Vagina (tissue), 2 donors: Measurements from ENCODE around the gene RHOG. TPM values are rescaled to one million over a fixed set of nuclear protein-coding genes. Genes with fewer than 3 reads are reported as not detected.
"Not testable (repeated sequence)": the region's sequence is repeated elsewhere in the genome, so short reads cannot be mapped to it uniquely, and the experiment has no call there.

Experiments
- DNase-seq, 2 donors: peaks; one replicate each; pipeline ENCODE4 v3.0.0-alpha.2; 2017; ENCODE audit errors: extremely low spot score in 2 of 2
- H3K27ac ChIP-seq: fragments of 200-600 bp; sonication (generic); one replicate; pipeline ENCODE4 v1.5.1; 2019
- H3K27me3 ChIP-seq: fragments of 200-600 bp; sonication (generic); one replicate; pipeline ENCODE4 v1.5.1; 2019
- H3K36me3 ChIP-seq, 2 donors: fragments of 200-600 bp; sonication (generic); one replicate each; pipeline ENCODE4 v1.5.1; 2017 to 2019
- H3K4me1 ChIP-seq: fragments of 200-600 bp; sonication (generic); one replicate; pipeline ENCODE4 v1.5.1; 2019
- H3K4me3 ChIP-seq, 2 donors: fragments of 200-600 bp; sonication (generic); 1 replicate in 1 of 2; 2 replicates in 1 of 2; pipeline ENCODE4 v1.5.1; 2016 to 2019
- H3K9me3 ChIP-seq: fragments of 200-600 bp; sonication (generic); one replicate; pipeline ENCODE4 v1.5.1; 2019
- CTCF ChIP-seq, 3 experiments: fragments of 450-650 bp in 2 of 3; fragments of 200-600 bp in 1 of 3; sonication (generic) in 1 of 3; IDR thresholded peaks; one replicate each; pipeline ENCODE4 v1.5.1; 2017 to 2019; ENCODE audit warnings: antibody characterized with exemption in 3 of 3, mild to moderate bottlenecking in 2 of 3, moderate library complexity in 2 of 3
- POLR2A ChIP-seq, 2 donors: fragments of 450-650 bp; IDR thresholded peaks; one replicate each; pipeline ENCODE4 v1.6.1; 2017; ENCODE audit warnings: antibody characterized with exemption in 2 of 2, mild to moderate bottlenecking in 2 of 2, moderate library complexity in 2 of 2
- POLR2AphosphoS5 ChIP-seq, 2 donors: sonication (generic); formaldehyde crosslinking; IDR thresholded peaks; one replicate each; pipeline ENCODE4 v1.9.0; 2017; ENCODE audit warnings: antibody characterized with exemption in 2 of 2, mild to moderate bottlenecking in 2 of 2, low read depth in 1 of 2; ENCODE audit not compliant: insufficient read depth in 1 of 2
- intact Hi-C: fragments of 100-400 bp; cut with DNase I; formaldehyde crosslinking; loops from one replicate; pipeline ENCODE4 v1.15.1; 2023
- total RNA-seq: library from RNA; depleted of rRNA; stranded (reverse); fragments of >200 nt; gene quantifications from one replicate; pipeline ENCODE4 v1.2.3, GENCODE V29; 2016

Gene RHOG
- total RNA-seq, 1 donor from 2014 or later = 107 TPM

GRCh38 chr11:3822312-3822711 lies 18.4 kb downstream of the RHOG start:
- Histone ChIP-seq H3K4me3 (no peak overlapping the region), H3K27me3 (no peaks in the 10 kb centered on the region), H3K36me3 (peaks cover 0 to 13% of the 10 kb centered on the region in 2 donors), H3K27ac (no peak overlapping the region), H3K4me1 (peaks cover 6% of the 10 kb centered on the region), H3K9me3 (no peaks in the 10 kb centered on the region)
- TF ChIP-seq POLR2AphosphoS5 (IDR thresholded peaks at IDR 0.05; ENCODE audit: insufficient read depth in 1 of 2, low read depth in 1 of 2) (no peak), POLR2A (IDR thresholded peaks at IDR 0.05) (no peak), CTCF (IDR thresholded peaks at IDR 0.05) (no peak)
- intact Hi-C loops = no loop called here
- DNase-seq = no peak

- intact Hi-C loops = no loop called here
- Histone ChIP-seq H3K27ac (no peak overlapping the region), H3K27me3 (no peaks in the 10 kb centered on the region), H3K36me3 (peaks cover 0 to 10% of the 10 kb centered on the region in 2 donors), H3K4me3 (no peak overlapping the region), H3K4me1 (peaks cover 6% of the 10 kb centered on the region), H3K9me3 (no peaks in the 10 kb centered on the region)
- no peak for TF ChIP-seq POLR2AphosphoS5 (IDR thresholded peaks at IDR 0.05; ENCODE audit: insufficient read depth in 1 of 2, low read depth in 1 of 2)
- TF ChIP-seq POLR2A (IDR thresholded peaks at IDR 0.05) = no peak
- no peak for TF ChIP-seq CTCF (IDR thresholded peaks at IDR 0.05)
- DNase-seq = no peak
These were observed 19.8 kb downstream of the RHOG start for GRCh38 chr11:3820971-3821370.

- no peaks in the 10 kb centered on the region for H3K4me1 ChIP-seq
- DNase-seq = no peak
- H3K27me3 ChIP-seq = no peaks in the 10 kb centered on the region
- H3K9me3 ChIP-seq = no peaks in the 10 kb centered on the region
- intact Hi-C loops = no loop called here
- H3K4me3 ChIP-seq = no peak overlapping the region
- TF ChIP-seq POLR2A (IDR thresholded peaks at IDR 0.05) (no peak), POLR2AphosphoS5 (IDR thresholded peaks at IDR 0.05; ENCODE audit: insufficient read depth in 1 of 2, low read depth in 1 of 2) (no peak), CTCF (IDR thresholded peaks at IDR 0.05) (no peak)
- no peaks in the 10 kb centered on the region for H3K36me3 ChIP-seq
- no peak overlapping the region for H3K27ac ChIP-seq
These were observed 23.5 kb downstream of the RHOG start for GRCh38 chr11:3817181-3817800.

- no peaks in the 10 kb centered on the region for H3K4me1 ChIP-seq
- no peak overlapping the region for H3K4me3 ChIP-seq
- no peak overlapping the region for H3K27ac ChIP-seq
- no peaks in the 10 kb centered on the region for H3K27me3 ChIP-seq
- intact Hi-C loops = no loop called here
- DNase-seq = no peak
- TF ChIP-seq CTCF (IDR thresholded peaks at IDR 0.05) (no peak), POLR2A (IDR thresholded peaks at IDR 0.05) (no peak), POLR2AphosphoS5 (IDR thresholded peaks at IDR 0.05; ENCODE audit: insufficient read depth in 1 of 2, low read depth in 1 of 2) (no peak)
- H3K9me3 ChIP-seq = no peaks in the 10 kb centered on the region
- no peaks in the 10 kb centered on the region for H3K36me3 ChIP-seq
These were observed 24.1 kb downstream of the RHOG start for GRCh38 chr11:3816673-3817072.

GRCh38 chr11:3815845-3816244 lies 24.9 kb downstream of the RHOG start:
- no peak overlapping the region for H3K27ac ChIP-seq
- H3K36me3 ChIP-seq = no peaks in the 10 kb centered on the region
- H3K9me3 ChIP-seq = no peaks in the 10 kb centered on the region
- no peak for TF ChIP-seq POLR2AphosphoS5 (IDR thresholded peaks at IDR 0.05; ENCODE audit: insufficient read depth in 1 of 2, low read depth in 1 of 2)
- TF ChIP-seq CTCF (IDR thresholded peaks at IDR 0.05) = no peak
- TF ChIP-seq POLR2A (IDR thresholded peaks at IDR 0.05) = no peak
- no peak for DNase-seq
- H3K4me3 ChIP-seq = no peak overlapping the region
- intact Hi-C loops = no loop called here
- H3K27me3 ChIP-seq = no peaks in the 10 kb centered on the region
- H3K4me1 ChIP-seq = no peaks in the 10 kb centered on the region

GRCh38 chr11:3814832-3815231 lies 25.9 kb downstream of the RHOG start:
- DNase-seq, H3K4me1 ChIP-seq, intact Hi-C loops, H3K27ac ChIP-seq, H3K9me3 ChIP-seq, H3K36me3 ChIP-seq, H3K4me3 ChIP-seq, H3K27me3 ChIP-seq: not testable (repeated sequence)
